Measurements from ENCODE around the gene WFIKKN1.

DNA sequence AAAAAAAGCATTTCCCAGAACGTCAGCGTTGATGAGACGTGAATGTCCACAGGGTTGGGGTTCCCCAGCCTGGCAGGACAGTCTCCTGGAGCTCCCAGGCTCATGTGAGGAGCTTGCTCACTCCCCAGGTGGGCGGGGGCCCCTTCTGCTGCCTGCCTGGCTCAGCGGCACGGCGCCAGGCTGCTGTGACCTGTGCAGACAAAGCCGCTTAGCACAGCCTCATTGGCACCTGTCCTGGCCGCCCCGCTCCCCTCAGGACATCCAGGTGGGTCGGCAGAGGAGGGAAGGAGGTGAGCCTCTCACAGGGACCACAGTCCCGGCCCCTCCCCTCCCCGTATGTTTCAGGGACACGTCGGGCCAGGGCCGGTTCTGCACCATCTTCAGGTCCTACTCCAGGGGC lies 12.9 kb upstream of the WFIKKN1 start:
- TF ChIP-seq, protein P1, sequence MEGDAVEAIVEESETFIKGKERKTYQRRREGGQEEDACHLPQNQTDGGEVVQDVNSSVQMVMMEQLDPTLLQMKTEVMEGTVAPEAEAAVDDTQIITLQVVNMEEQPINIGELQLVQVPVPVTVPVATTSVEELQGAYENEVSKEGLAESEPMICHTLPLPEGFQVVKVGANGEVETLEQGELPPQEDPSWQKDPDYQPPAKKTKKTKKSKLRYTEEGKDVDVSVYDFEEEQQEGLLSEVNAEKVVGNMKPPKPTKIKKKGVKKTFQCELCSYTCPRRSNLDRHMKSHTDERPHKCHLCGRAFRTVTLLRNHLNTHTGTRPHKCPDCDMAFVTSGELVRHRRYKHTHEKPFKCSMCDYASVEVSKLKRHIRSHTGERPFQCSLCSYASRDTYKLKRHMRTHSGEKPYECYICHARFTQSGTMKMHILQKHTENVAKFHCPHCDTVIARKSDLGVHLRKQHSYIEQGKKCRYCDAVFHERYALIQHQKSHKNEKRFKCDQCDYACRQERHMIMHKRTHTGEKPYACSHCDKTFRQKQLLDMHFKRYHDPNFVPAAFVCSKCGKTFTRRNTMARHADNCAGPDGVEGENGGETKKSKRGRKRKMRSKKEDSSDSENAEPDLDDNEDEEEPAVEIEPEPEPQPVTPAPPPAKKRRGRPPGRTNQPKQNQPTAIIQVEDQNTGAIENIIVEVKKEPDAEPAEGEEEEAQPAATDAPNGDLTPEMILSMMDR (IDR thresholded peaks at IDR 0.05; ENCODE audit: poor library complexity) = no peak
- TF ChIP-seq EZH2 (IDR thresholded peaks at IDR 0.05; ENCODE audit: borderline replicate concordance) = no peak
